B cell (primary cell): ENCODE measurements around the gene IQCK.

Source experiments
- EZH2 ChIP-seq: IDR thresholded peaks from 2 replicates; pipeline ENCODE4 v1.6.1; 2012; ENCODE audit warnings: borderline replicate concordance, low read depth, mild to moderate bottlenecking, moderate library complexity, low read length; ENCODE audit not compliant: insufficient read depth, poor library complexity, severe bottlenecking
- TF ChIP-seq, protein P1 (sequence below): fragments of 200-600 bp; IDR thresholded peaks from one replicate; pipeline ENCODE4 v1.8.0; 2022; ENCODE audit warnings: antibody characterized with exemption, mild to moderate bottlenecking

GRCh38 chr16:19831678-19832077 is 113.6 kb downstream of the IQCK start:
- TF ChIP-seq, protein P1, sequence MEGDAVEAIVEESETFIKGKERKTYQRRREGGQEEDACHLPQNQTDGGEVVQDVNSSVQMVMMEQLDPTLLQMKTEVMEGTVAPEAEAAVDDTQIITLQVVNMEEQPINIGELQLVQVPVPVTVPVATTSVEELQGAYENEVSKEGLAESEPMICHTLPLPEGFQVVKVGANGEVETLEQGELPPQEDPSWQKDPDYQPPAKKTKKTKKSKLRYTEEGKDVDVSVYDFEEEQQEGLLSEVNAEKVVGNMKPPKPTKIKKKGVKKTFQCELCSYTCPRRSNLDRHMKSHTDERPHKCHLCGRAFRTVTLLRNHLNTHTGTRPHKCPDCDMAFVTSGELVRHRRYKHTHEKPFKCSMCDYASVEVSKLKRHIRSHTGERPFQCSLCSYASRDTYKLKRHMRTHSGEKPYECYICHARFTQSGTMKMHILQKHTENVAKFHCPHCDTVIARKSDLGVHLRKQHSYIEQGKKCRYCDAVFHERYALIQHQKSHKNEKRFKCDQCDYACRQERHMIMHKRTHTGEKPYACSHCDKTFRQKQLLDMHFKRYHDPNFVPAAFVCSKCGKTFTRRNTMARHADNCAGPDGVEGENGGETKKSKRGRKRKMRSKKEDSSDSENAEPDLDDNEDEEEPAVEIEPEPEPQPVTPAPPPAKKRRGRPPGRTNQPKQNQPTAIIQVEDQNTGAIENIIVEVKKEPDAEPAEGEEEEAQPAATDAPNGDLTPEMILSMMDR, result no peak
- TF ChIP-seq EZH2, result no peak
